Adrenal gland (tissue), 5 donors: Measurements from ENCODE around the gene KIAA1755.

Source experiments
- CTCF ChIP-seq, 6 experiments: fragments of 450-650 bp in 4 of 6; fragments of 200-600 bp in 2 of 6; sonication (generic) in 1 of 6; IDR thresholded peaks; 1 replicate in 5 of 6; 2 replicates in 1 of 6; pipeline versions ENCODE4 v1.5.1 to v1.8.0; 2016 to 2021; ENCODE audit warnings: antibody characterized with exemption in 6 of 6, mild to moderate bottlenecking in 2 of 6, moderate library complexity in 1 of 6
- POLR2A ChIP-seq, 2 donors: fragments of 450-650 bp; IDR thresholded peaks; one replicate each; pipeline ENCODE4 v1.6.1; 2017; ENCODE audit warnings: antibody characterized with exemption in 2 of 2, mild to moderate bottlenecking in 2 of 2, moderate library complexity in 1 of 2
- donor health status: DM: no; HTN: no; CAD: no.

GRCh38 chr20:38239441-38239840, 21.1 kb downstream of the KIAA1755 start:
- no peak for TF ChIP-seq CTCF (IDR thresholded peaks at IDR 0.05)
- TF ChIP-seq POLR2A (IDR thresholded peaks at IDR 0.05), result no peak
